ENCODE measurements around the gene GNG10. TPM values are rescaled to one million over a fixed set of nuclear protein-coding genes. Genes with fewer than 3 reads are reported as not detected.
A peak's percentile ranks its signal among the peaks of the same experiment; 100 is the strongest.

Gene GNG10
- total and polyA plus RNA-seq, 2 of the 4 experiments (the other 2 are of a cell fraction) = 48.8 to 72.7 TPM

- peaks cover 9% of the 10 kb centered on the region; the same call in 1 of the 2 replicates for H3K9me1 ChIP-seq (ENCODE audit: insufficient read depth, low read length)
- in situ Hi-C loops (cut with MboI; ENCODE audit: low sequenced_read_pairs) = no loop called here
- dilution Hi-C loops (cut with HindIII; ENCODE audit: low sequenced_read_pairs, unreplicated experiment) = no loop called here
- TF ChIP-seq MXI1 (IDR thresholded peaks at IDR 0.05; ENCODE audit: borderline replicate concordance, low read depth, low read length) (peak; percentile 62; the same call in 1 of the 2 replicates), CTCF (conservative IDR thresholded peaks at IDR 0.05; ENCODE audit: low read depth, low read length) (no peak), POLR2A (IDR thresholded peaks at IDR 0.05; ENCODE audit: low read depth, low read length) (peak; percentile 100), FOS (IDR thresholded peaks at IDR 0.05; ENCODE audit: low read depth, low read length) (no peak), SMC3 (IDR thresholded peaks at IDR 0.05; ENCODE audit: low read depth, low read length) (no peak), BHLHE40 (IDR thresholded peaks at IDR 0.05; ENCODE audit: low read depth, low read length) (no peak; the same call in 1 of the 2 replicates), MAFK (IDR thresholded peaks at IDR 0.05; ENCODE audit: low read depth, low read length) (peak; percentile 49; the same call in 1 of the 2 replicates), NFE2L2 (IDR thresholded peaks at IDR 0.05; ENCODE audit: low read depth, low read length) (no peak), RAD21 (IDR thresholded peaks at IDR 0.05; ENCODE audit: low read length) (no peak), MAZ (IDR thresholded peaks at IDR 0.05; ENCODE audit: borderline replicate concordance, low read depth, low read length) (0 out of 2 replicates have a peak, but pooled peaks have one; percentile 3), CHD1 (IDR thresholded peaks at IDR 0.05; ENCODE audit: low read depth, low read length) (peak; percentile 94; the same call in 1 of the 2 replicates), RCOR1 (IDR thresholded peaks at IDR 0.05; ENCODE audit: insufficient replicate concordance, low read length) (no peak), USF2 (IDR thresholded peaks at IDR 0.05; ENCODE audit: low read depth, low read length) (peak; percentile 16; the same call in 1 of the 2 replicates), CEBPB (IDR thresholded peaks at IDR 0.05; ENCODE audit: low read depth, low read length) (no peak)
Measured at GRCh38 chr9:111631214-111631971, 30.0 kb upstream of the GNG10 start, which contains the start of gene DNAJC25. TSS of gene DNAJC25 (plus strand) at chr9:111631334. CDS start at chr9:111631408, 74 bp downstream.

More at GRCh38 chr9:111631214-111631971, 30.0 kb upstream of the GNG10 start, which contains the start of gene DNAJC25:
- Histone ChIP-seq H3K23ac (ENCODE audit: low read depth, low read length) (peak within 1 kb of the TSS; percentile 95), H2AFZ (replicated peaks; ENCODE audit: low read length, poor library complexity) (peak within 1 kb of the TSS; percentile 98), H3K9ac (ENCODE audit: low read depth, low read length) (peak within 1 kb of the TSS; percentile 98), H3K36me3 (ENCODE audit: control insufficient read depth, insufficient read depth, low read length) (no peaks in the 10 kb centered on the region), H2BK120ac (ENCODE audit: low read depth, low read length) (peak within 1 kb of the TSS; percentile 57), H4K8ac (ENCODE audit: low read depth in 2 of 2, low read length in 2 of 2) (peak within 1 kb of the TSS; percentile 64 to 96), H3K4me3 (ENCODE audit: insufficient read depth, low read depth, low read length) (peak within 1 kb of the TSS; percentile 70), H3K56ac (ENCODE audit: extremely low read depth, insufficient read depth, low read length) (peak within 1 kb of the TSS; percentile 83), H2BK5ac (ENCODE audit: low read depth, low read length, poor library complexity, severe bottlenecking) (peak within 1 kb of the TSS; percentile 45), H3K4me2 (ENCODE audit: low read depth, low read length) (peak within 1 kb of the TSS; percentile 99), H3K27me3 (ENCODE audit: control insufficient read depth, insufficient read depth, low read length) (no peaks in the 10 kb centered on the region), H2AK5ac (ENCODE audit: low read depth, low read length) (peak within 1 kb of the TSS; percentile 50; the same call in 1 of the 2 replicates), H4K91ac (ENCODE audit: insufficient read depth, low read depth, low read length) (peak within 1 kb of the TSS; percentile 61; the same call in 1 of the 2 replicates), H2AK9ac (replicated peaks; ENCODE audit: low read depth, low read length, poor library complexity) (peak within 1 kb of the TSS; percentile 90), H3K18ac (ENCODE audit: low read depth, low read length) (peak within 1 kb of the TSS; percentile 24), H3K27ac (ENCODE audit: insufficient read depth, low read length) (peak within 1 kb of the TSS; percentile 82), H3K4me1 (ENCODE audit: control insufficient read depth, insufficient read depth, low read length) (peaks cover 1% of the 10 kb centered on the region; the same call in 1 of the 2 replicates), H3K79me1 (ENCODE audit: low read depth in 1 of 2, low read length in 2 of 2) (peaks cover 6 to 55% of the 10 kb centered on the region in 2 experiments), H3K14ac (replicated peaks; ENCODE audit: low read depth, low read length) (peak within 1 kb of the TSS; percentile 85), H3K9me3 (ENCODE audit: control insufficient read depth, insufficient read depth, low read length) (no peaks in the 10 kb centered on the region), H2BK20ac (ENCODE audit: low read depth, low read length) (no peak within 1 kb of the TSS), H3K4ac (ENCODE audit: low read depth, low read length) (peak within 1 kb of the TSS; percentile 76; the same call in 1 of the 2 replicates), H4K20me1 (ENCODE audit: insufficient read depth, low read length) (peaks cover 38% of the 10 kb centered on the region), H2BK15ac (ENCODE audit: low read depth, low read length) (no peak within 1 kb of the TSS; the same call in 2 of the 3 replicates), H4K5ac (ENCODE audit: low read depth, low read length) (peak within 1 kb of the TSS; percentile 81)
- WGBS, 2 experiments (ENCODE audit: extremely low coverage in 2 of 2, insufficient read length in 1 of 2) = 0% methylated on average over 43 of the region's 79 CpGs; no CpG with 5 or more reads in 1 of the 2 experiments
- ATAC-seq (ENCODE audit: low read depth) = peak; percentile 98
- no TSS peak for BruUV-seq (replicated peaks)
- DNase-seq = peak; percentile 99
- POLR2A ChIA-PET (ENCODE audit: unreplicated experiment) = interaction anchor here (0.6 to 0.7 kb wide), 2 partner anchors 695 to 1375 kb away, joined by 3 read pairs; partner anchors contain the start of gene TXN
- CTCF ChIA-PET = interaction anchor here (0.6 to 1.0 kb wide), 3 partner anchors 10 to 18 kb away, joined by 3 read pairs; no protein-coding TSS in a partner anchor
- intact Hi-C loops (cut with micrococcal nuclease) = loop anchor here (10.0 kb wide), 1 partner anchor 443 kb away; no protein-coding TSS in a partner anchor

Data from IMR-90 (cell line).